Cardiac muscle cell (in vitro differentiated cells and primary cell): ENCODE data around the gene BCL3. TPM values are rescaled to one million over a fixed set of nuclear protein-coding genes. Genes with fewer than 3 reads are reported as not detected.
A peak's percentile ranks its signal among the peaks of the same experiment; 100 is the strongest.
"Not testable (repeated sequence)": the region's sequence is repeated elsewhere in the genome, so short reads cannot be mapped to it uniquely, and the experiment has no call there.

ENCODE experiments used
- DNase-seq, 2 donors: peaks; one replicate each; pipeline versions ENCODE4 v3.0.0 to v3.0.0-alpha.2; 2010 to 2017; ENCODE audit warnings: low read depth in 1 of 2, low spot score in 1 of 2
- H3K27ac ChIP-seq: fragments of 200-600 bp; sonication (generic); 2 replicates; pipeline ENCODE4 v1.5.1; 2016
- H3K27me3 ChIP-seq: fragments of 200-600 bp; sonication (generic); 2 replicates; pipeline ENCODE4 v1.6.0; 2016; ENCODE audit warnings: control low read depth
- H3K36me3 ChIP-seq: fragments of 200-600 bp; sonication (generic); 2 replicates; pipeline ENCODE4 v1.5.1; 2016; ENCODE audit warnings: control low read depth
- H3K4me1 ChIP-seq: fragments of 200-600 bp; sonication (generic); 2 replicates; pipeline ENCODE4 v1.8.1; 2017; ENCODE audit warnings: low read depth, mild to moderate bottlenecking, mixed run types
- H3K4me3 ChIP-seq: fragments of 200-600 bp; sonication (generic); 2 replicates; pipeline ENCODE4 v1.5.1; 2016; ENCODE audit warnings: mild to moderate bottlenecking
- H3K9me3 ChIP-seq: fragments of 200-600 bp; sonication (generic); 2 replicates; pipeline ENCODE4 v1.5.1; 2017; ENCODE audit warnings: low read depth, mild to moderate bottlenecking, control low read depth
- CTCF ChIP-seq: IDR thresholded peaks from 2 replicates; pipeline ENCODE4 v1.5.1; 2012; ENCODE audit warnings: low read depth, mild to moderate bottlenecking, low read length
- polyA plus RNA-seq: library from polyadenylated mRNA; unstranded; fragments of >200 nt; fragmentation: Nextera tagmentation; extraction: Ambion mirVana; gene quantifications from 2 replicates; pipeline ENCODE4 v1.2.1, GENCODE V29; 2016
- total RNA-seq: library from RNA; depleted of rRNA; stranded (reverse); fragments of >200 nt; gene quantifications from 2 replicates; pipeline ENCODE4 v1.2.3, GENCODE V29; 2016

Gene BCL3
- total and polyA plus RNA-seq, 2 experiments from 2014 or later, result 12.4 to 15.3 TPM

DNA sequence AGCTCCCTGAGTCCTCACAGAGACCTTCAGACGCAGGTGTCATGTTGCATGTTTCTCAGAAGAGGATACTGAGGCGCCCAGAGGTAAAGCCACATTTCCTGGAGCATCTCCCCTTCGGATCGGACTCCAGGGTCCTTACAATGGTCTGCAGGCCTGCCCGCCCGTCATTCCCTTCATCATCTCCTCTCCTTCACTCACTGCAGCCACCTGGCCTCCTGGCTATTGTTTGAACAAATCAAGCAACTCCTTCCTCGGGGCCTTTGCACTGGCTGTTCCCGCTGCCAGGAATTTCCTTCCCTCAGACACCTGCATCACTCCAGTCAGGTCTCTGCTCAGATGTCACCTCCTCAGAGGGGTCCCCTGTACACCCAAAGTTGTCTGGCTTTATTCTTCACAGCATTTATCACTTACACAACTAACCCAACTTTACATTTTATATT, 29.2 kb upstream of the BCL3 start:
- Histone ChIP-seq H3K9me3 (no peaks in the 10 kb centered on the region), H3K36me3 (no peaks in the 10 kb centered on the region), H3K27me3 (no peaks in the 10 kb centered on the region), H3K4me1 (peaks cover 18% of the 10 kb centered on the region), H3K27ac (peak overlapping the region; percentile 94), H3K4me3 (no peak overlapping the region)
- DNase-seq, result no peak
- no peak for TF ChIP-seq CTCF

- not testable (repeated sequence) for H3K9me3 ChIP-seq, H3K4me3 ChIP-seq, DNase-seq, H3K27ac ChIP-seq, H3K36me3 ChIP-seq, H3K27me3 ChIP-seq
- H3K4me1 ChIP-seq, result peaks cover 18% of the 10 kb centered on the region
Observed at GRCh38 chr19:44720396-44720795, 28.1 kb upstream of the BCL3 start.

GRCh38 chr19:44720945-44721344, 27.6 kb upstream of the BCL3 start:
- DNase-seq, result peak in 1 of 2 donors; percentile 50
- H3K9me3 ChIP-seq, result no peaks in the 10 kb centered on the region
- no peak overlapping the region for H3K4me3 ChIP-seq
- H3K36me3 ChIP-seq, result no peaks in the 10 kb centered on the region
- peaks cover 18% of the 10 kb centered on the region for H3K4me1 ChIP-seq
- H3K27me3 ChIP-seq, result no peaks in the 10 kb centered on the region
- no peak overlapping the region for H3K27ac ChIP-seq
- no peak for TF ChIP-seq CTCF

DNA sequence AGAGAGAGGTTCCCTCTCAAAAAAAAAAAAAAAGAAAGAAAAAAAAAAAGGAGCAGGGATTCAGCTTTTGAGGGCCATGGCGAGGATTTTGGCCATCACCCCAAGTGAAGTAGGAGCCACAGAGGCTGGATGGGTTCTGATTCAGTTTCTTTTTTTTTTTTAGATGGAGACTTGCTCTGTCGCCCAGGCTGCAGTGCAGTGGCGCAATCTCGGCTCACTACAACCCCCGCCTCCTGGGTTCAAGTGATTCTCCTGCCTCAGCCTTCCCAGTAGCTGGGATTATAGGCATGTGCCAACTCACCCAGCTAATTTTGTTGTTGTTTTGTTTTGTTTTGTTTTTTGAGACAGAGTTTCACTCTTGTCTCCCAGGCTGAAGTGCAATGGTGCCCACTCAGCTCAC, 27.1 kb upstream of the BCL3 start:
- H3K4me1 ChIP-seq, result peaks cover 18% of the 10 kb centered on the region
- H3K36me3 ChIP-seq, DNase-seq, H3K27me3 ChIP-seq, H3K9me3 ChIP-seq, H3K27ac ChIP-seq, H3K4me3 ChIP-seq: not testable (repeated sequence)

DNA sequence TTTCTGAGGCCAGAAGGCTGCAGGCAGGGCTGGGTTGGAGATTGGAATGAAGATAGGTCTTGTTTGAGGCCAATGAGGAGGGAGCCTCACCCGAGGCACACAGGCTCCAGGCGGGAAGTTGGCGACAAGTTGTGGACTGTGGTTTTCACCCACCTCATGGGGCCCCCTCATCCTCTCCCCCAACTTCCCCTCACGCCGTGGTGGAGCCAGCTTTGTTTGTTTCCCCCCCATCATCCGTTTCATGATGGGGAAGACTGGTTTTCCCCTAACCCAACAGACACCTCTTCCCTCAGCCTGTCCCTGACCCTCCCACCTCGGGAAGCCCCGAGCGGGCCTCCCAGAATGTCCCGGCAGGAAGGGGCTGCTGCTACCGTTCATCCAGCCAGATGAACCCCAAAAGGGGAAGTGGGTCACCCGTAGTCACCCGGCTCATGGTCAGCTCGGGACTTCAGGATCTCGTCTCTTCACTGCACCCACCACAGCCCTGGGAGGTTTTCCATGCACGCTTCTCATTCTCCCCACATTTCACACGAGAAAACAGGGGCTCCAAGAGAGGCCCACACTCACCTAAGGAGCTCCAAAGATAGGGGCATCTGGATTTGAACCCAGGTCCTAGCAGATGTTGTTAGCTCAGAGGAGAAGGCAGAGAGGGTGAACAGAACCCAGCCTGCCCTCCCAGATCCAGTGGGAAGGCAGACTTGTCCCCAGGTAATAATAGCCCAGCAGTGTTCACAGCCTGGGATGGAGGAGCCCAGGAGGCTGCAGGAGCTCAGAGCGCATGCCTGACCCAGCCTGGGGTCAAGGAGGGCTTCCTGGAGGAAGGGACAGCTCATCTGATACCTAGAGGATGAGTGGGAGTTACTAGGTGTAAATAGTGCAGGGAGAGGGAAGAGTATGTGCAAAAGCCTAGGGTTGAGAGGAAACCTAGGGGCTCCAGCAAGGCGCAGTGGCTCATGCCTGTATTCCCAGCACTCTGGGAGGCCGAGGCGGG, 26.1 kb upstream of the BCL3 start:
- Histone ChIP-seq H3K4me1 (peaks cover 17% of the 10 kb centered on the region), H3K27me3 (no peaks in the 10 kb centered on the region), H3K4me3 (no peak overlapping the region), H3K36me3 (no peaks in the 10 kb centered on the region), H3K9me3 (no peaks in the 10 kb centered on the region), H3K27ac (no peak overlapping the region)
- no peak for TF ChIP-seq CTCF
- no peak for DNase-seq

DNA sequence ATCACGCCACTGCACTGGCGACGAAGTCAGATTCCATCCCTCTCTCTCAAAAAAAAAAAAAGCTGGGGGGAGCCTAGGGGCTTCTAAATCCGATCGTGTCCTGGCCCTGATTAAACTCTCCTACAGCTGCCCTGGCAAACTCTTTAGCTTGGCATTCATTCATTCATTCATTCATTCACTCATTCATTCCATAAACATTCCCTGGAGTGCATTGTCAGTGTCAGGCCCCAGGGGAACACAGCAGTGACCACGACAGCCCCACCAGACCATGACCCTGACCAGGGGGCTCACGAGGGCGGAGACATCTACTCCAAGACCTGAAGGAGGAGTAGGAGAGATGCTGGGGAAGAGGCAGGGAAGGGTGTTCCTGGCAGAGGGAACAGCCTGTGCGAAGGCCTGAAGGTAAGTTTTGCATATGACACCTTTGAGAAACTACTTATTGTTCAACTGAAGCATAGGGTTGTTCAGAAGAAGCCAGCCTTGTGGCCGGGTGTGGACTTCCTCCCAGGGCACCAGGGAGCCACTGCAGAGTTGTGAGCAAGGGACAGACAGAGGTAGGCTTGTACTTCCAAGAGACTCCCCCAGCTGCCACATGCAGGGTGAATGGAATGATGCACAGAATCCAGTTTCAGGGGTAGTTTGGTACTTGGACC, 25.1 kb upstream of the BCL3 start:
- no peak for TF ChIP-seq CTCF
- Histone ChIP-seq H3K4me3 (no peak overlapping the region), H3K36me3 (no peaks in the 10 kb centered on the region), H3K27me3 (no peaks in the 10 kb centered on the region), H3K9me3 (no peaks in the 10 kb centered on the region), H3K4me1 (peaks cover 7% of the 10 kb centered on the region), H3K27ac (no peak overlapping the region)
- DNase-seq, result no peak
